Stimulated activated memory B cell treated with anti-CD40 and anti-IgM and Interleukin-4, amounts not matched to agents 10 μg/mL and 1 μg/mL and 100 μg/mL, for 72 hours (primary cell): ENCODE results near the gene BANP.
A peak's percentile ranks its signal among the peaks of the same experiment; 100 is the strongest.
"Not testable (repeated sequence)": the region's sequence is repeated elsewhere in the genome, so short reads cannot be mapped to it uniquely, and the experiment has no call there.

Source experiments
- ATAC-seq: fragments of 150-1000 bp; cut with Tn5 transposase; 2 replicates; pipeline ENCODE4 v1.10.0; 2021
- H3K27ac Mint-ChIP-seq: one replicate; pipeline ENCODE4 v1.8.0; 2022; ENCODE audit warnings: mild to moderate bottlenecking, mixed read lengths
- H3K27me3 Mint-ChIP-seq: one replicate; pipeline ENCODE4 v1.8.0; 2022; ENCODE audit warnings: mixed read lengths
- H3K36me3 Mint-ChIP-seq: one replicate; pipeline ENCODE4 v1.8.0; 2022; ENCODE audit warnings: mixed read lengths
- H3K4me1 Mint-ChIP-seq: one replicate; pipeline ENCODE4 v1.8.0; 2022; ENCODE audit warnings: mixed read lengths
- H3K4me3 Mint-ChIP-seq: one replicate; pipeline ENCODE4 v1.8.0; 2022; ENCODE audit warnings: mild to moderate bottlenecking, moderate library complexity, mixed read lengths
- H3K9me3 Mint-ChIP-seq: one replicate; pipeline ENCODE4 v1.8.0; 2022; ENCODE audit warnings: mixed read lengths

BANP gene

DNA sequence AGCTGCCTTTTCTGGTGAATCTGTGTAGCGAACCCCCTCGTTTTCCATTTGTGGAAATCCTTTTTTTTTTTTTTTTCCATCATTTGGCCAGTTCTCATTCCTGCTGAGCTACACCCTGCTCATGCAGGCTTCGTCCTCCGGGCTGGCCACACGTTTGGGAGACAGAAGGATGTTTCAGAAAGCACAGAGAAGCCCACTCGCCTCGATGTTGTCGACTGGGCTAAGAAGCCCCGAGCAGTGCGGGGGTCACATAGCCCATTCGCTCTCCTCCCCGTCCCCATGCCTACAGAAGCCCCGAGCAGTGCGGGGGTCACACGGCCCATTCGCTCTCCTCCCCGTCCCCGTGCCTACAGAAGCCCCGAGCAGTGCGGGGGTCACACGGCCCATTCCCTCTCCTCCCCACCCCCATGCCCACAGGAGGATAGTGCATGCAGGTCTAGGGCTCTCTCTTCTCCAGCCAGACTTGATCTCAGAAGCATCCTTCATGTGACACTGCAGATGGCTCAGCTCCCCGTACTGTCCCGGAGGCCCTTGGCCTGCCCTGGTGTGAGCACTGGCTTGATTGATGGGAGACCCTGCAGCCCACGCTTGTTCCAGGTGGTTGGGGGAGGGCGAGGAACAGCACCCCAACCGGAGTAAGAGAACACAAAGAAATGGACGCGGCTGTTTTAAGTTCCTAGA is 89.1 kb downstream of the BANP start:
- Mint-ChIP-seq H3K4me1 (peaks cover 35% of the 10 kb centered on the region), H3K36me3 (peaks cover 46% of the 10 kb centered on the region)
- not testable (repeated sequence) for ATAC-seq, H3K9me3 Mint-ChIP-seq, H3K27me3 Mint-ChIP-seq, H3K4me3 Mint-ChIP-seq, H3K27ac Mint-ChIP-seq

DNA sequence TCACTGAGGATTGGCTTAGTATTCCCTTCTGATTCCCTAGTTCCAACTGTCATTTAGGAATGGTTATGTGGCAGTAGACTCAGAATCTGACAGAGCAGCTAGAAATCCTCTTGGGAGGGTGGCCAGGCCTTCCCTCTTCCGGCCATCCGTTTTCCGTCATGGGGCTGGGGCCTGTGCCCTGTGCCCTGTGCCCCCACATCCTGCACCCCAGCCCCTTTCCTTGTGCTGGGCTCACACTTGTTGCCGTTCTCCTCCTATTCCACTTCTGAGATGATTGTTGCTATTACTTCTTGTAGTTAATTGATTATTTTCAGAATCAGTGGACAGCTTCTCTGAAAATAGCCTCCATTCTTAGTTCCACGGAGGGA is 89.6 kb downstream of the BANP start:
- H3K4me3 Mint-ChIP-seq, H3K9me3 Mint-ChIP-seq, H3K27ac Mint-ChIP-seq, ATAC-seq, H3K27me3 Mint-ChIP-seq: not testable (repeated sequence)
- H3K36me3 Mint-ChIP-seq: peaks cover 41% of the 10 kb centered on the region
- peaks cover 40% of the 10 kb centered on the region for H3K4me1 Mint-ChIP-seq

DNA sequence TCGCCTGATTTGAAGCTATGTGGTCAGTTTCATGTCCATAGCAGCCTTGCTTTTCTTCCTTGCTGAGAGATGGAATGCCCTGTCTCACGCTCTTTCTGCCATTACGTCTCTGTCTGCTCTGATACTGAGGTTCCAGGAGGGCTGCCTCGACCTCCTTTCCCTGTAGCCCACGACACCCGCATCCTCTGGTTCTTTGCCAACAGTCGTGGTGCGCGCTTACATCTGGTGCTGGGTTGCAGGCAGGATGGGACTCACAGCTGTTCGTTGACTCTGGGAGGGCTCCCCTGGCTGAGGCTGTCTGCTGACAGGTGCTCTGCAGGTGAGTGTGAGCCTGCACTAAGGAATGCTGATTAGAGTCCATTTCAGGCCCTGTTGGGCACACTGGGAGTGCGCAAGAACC is 90.3 kb downstream of the BANP start:
- not testable (repeated sequence) for ATAC-seq, H3K9me3 Mint-ChIP-seq, H3K27me3 Mint-ChIP-seq, H3K4me3 Mint-ChIP-seq
- Mint-ChIP-seq H3K4me1 (peaks cover 46% of the 10 kb centered on the region), H3K27ac (peak overlapping the region; percentile 64), H3K36me3 (peaks cover 34% of the 10 kb centered on the region)

DNA sequence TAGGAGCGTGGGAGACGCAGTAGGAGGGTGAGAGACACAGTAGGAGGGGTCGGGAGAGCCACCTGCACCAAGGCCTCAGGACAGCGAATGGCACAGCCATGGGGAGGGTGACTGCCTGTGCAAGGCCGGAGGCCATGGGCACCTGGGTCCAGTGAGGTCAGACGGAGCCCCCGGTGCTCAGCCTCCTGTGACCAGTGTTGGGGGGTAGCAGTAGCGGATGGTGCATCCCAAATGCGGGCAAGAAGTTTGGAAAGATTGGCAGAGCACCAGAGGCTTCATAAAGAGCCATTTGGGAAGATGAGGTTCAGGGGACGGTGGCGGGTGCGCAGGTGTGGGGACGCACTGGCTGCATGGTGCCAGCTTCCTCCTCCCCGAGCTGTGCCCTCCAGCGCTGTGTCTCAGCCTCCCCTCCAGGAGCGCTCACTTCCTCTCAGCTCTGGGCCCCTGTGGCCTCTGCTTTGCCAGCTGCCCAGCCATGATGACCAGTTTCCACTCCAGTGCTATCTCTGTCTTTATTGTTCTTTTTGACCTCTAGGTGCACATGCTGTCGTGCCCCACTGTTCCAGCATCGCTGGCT is 90.8 kb downstream of the BANP start:
- Mint-ChIP-seq H3K36me3 (peaks cover 31% of the 10 kb centered on the region), H3K27ac (peak overlapping the region; percentile 64), H3K4me1 (peaks cover 51% of the 10 kb centered on the region)
- H3K9me3 Mint-ChIP-seq, H3K4me3 Mint-ChIP-seq, ATAC-seq, H3K27me3 Mint-ChIP-seq: not testable (repeated sequence)

DNA sequence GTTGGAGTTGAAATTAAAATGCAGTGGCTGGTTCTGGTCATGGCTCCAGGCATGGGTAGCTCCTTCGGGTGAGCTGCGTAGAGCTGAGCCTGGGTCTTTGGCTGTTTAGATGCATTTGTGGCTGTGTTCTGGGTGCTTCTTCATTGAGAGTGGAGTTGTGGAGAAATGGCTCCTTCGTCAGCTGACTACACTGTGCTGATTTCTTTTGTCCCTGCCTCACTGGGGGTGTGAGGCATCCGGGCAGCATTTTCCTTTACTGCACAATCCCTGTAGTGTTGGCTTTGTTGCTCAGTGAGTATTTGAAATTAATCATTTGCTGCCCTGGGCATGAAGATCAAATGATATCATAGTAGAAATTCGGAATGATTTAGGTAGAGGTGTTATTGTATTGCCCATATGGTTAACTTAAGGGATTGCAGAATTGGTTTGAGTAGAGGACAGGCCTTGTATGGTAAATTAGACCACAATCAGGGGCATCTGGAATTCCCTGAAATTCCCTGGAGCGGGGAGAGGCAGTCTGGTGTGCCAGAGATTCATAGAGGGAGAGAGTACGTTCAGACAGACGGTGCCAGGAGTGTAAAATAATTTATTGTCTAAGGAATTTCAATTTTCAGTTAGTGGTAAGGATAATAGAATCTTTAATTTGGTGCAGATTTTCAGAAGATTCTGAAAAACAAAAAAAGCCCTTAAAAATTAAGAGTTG is 92.1 kb downstream of the BANP start:
- Mint-ChIP-seq H3K27ac (peak overlapping the region; percentile 95), H3K4me1 (peaks cover 62% of the 10 kb centered on the region), H3K36me3 (peaks cover 39% of the 10 kb centered on the region)
- H3K9me3 Mint-ChIP-seq, H3K27me3 Mint-ChIP-seq, ATAC-seq, H3K4me3 Mint-ChIP-seq: not testable (repeated sequence)

DNA sequence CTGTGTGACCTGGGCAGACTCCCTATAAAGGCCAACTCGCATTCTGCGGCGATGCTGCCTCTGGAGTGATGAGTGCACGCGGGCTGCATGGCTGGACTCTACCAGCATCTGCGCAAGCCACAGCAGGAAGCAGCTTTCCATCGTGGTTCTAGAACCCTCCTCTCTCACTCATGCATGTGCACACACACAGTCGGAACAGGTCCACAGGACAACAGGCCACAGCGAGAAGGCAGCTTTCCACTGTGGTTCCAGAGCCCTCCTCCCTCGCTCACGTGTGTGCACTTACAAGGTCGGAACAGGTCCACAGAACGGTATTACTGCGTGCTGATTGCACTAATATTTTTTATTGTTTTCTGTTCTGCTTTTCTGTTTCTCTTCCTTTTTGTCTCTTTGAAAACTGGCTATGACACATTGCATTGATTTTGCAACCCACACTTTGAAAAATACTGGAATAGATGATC is 92.9 kb downstream of the BANP start:
- Mint-ChIP-seq H3K4me1 (peaks cover 63% of the 10 kb centered on the region), H3K27ac (peak overlapping the region; percentile 95), H3K36me3 (peaks cover 41% of the 10 kb centered on the region)
- peak; percentile 88 for ATAC-seq
- H3K9me3 Mint-ChIP-seq, H3K4me3 Mint-ChIP-seq, H3K27me3 Mint-ChIP-seq: not testable (repeated sequence)

DNA sequence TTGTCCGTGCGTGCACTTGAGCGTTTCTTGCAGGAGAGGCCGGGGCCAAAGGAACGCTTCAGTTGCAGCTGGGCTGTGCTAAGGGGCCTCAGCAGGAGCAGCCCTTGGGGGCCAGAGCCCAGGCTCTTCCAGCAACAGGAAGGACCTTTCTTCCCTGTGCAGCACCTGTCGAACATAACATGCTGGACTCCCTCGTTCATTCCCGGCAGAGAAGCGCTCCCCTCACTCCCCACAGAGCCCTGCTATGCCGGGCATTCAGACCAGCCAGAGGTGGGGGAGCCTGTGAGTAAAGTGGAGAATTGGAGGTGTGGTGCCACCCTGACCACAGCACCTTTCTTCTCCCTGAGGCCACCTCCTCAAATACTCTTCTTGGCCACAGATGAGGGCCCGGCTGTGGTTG is 94.1 kb downstream of the BANP start:
- Mint-ChIP-seq H3K36me3 (peaks cover 38% of the 10 kb centered on the region), H3K4me1 (peaks cover 63% of the 10 kb centered on the region), H3K4me3 (peak overlapping the region; percentile 68), H3K27ac (peak overlapping the region; percentile 95)
- H3K9me3 Mint-ChIP-seq, H3K27me3 Mint-ChIP-seq: not testable (repeated sequence)
- peak; percentile 0 for ATAC-seq

DNA sequence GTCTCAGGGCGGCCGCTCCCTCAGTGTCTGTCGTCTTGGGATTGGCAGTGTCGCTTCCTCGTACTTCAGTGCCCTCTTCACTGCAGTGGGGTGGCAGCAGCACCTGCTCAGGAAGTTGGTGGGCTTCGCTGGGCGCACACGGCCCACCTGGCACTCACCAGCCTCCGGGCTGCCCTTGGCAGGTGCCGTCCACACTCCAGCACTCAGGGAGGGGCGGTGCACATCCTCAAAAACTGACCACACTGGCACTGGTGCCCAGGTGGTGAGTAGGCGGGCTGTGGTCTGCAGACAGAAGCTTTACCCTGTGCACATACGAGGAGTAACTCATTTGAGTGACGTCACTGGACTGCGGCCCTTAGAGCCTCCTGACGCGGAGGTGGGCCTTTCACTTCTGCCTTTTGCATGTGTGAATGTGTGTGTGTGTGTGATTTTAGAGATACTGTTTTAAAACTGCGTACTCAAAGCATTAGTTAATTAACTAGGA is 94.6 kb downstream of the BANP start:
- no peaks in the 10 kb centered on the region for H3K9me3 Mint-ChIP-seq
- H3K27me3 Mint-ChIP-seq: no peaks in the 10 kb centered on the region
- peaks cover 34% of the 10 kb centered on the region for H3K36me3 Mint-ChIP-seq
- H3K27ac Mint-ChIP-seq: peak overlapping the region; percentile 95
- H3K4me3 Mint-ChIP-seq: peak overlapping the region; percentile 68
- H3K4me1 Mint-ChIP-seq: peaks cover 63% of the 10 kb centered on the region
- peak; percentile 93 for ATAC-seq

DNA sequence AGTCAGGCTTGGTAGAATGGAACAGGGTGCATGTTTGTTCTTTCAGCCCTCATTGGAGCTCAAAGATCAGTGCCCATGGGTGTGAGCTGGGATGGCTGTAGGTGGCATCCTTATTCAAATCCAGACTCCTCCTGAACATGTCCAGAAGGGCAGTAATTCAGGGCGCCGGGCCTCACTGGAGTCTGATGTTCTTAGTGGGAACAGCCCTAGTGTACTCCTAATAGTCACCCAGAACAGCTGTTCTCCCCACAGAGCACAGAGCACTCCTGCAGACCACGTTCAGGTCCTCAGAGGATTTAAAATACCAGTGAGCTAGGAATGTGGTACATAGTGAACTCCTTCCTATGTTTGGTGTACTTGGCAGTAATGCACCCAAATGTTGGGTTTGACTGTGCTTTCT is 96.2 kb downstream of the BANP start:
- no peaks in the 10 kb centered on the region for H3K27me3 Mint-ChIP-seq
- no peak overlapping the region for H3K4me3 Mint-ChIP-seq
- peaks cover 52% of the 10 kb centered on the region for H3K4me1 Mint-ChIP-seq
- H3K9me3 Mint-ChIP-seq: no peaks in the 10 kb centered on the region
- H3K27ac Mint-ChIP-seq: peak overlapping the region; percentile 95
- H3K36me3 Mint-ChIP-seq: peaks cover 24% of the 10 kb centered on the region
- ATAC-seq: no peak

DNA sequence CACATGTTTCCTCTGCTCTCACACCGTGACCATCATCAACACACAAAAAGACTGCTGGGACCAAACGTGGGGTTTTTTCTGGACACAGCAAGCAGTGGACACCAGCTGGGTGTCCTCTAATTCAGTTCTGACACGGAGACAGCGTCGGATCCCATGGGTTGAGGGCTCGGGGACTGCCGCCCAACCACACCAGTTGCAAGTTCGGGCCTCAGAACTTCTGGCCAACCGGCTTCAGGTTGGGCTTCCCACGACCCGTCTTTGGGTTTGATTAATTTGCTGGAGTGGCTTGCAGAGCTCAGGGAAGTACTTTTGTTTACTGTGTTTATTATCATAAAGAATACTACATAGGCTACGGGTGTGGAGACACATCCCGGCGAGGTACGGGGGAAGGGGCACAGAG is 97.8 kb downstream of the BANP start:
- Mint-ChIP-seq H3K36me3 (peaks cover 24% of the 10 kb centered on the region), H3K4me1 (peaks cover 39% of the 10 kb centered on the region), H3K27ac (peak overlapping the region; percentile 95), H3K9me3 (no peaks in the 10 kb centered on the region), H3K27me3 (no peaks in the 10 kb centered on the region), H3K4me3 (no peak overlapping the region)
- no peak for ATAC-seq

DNA sequence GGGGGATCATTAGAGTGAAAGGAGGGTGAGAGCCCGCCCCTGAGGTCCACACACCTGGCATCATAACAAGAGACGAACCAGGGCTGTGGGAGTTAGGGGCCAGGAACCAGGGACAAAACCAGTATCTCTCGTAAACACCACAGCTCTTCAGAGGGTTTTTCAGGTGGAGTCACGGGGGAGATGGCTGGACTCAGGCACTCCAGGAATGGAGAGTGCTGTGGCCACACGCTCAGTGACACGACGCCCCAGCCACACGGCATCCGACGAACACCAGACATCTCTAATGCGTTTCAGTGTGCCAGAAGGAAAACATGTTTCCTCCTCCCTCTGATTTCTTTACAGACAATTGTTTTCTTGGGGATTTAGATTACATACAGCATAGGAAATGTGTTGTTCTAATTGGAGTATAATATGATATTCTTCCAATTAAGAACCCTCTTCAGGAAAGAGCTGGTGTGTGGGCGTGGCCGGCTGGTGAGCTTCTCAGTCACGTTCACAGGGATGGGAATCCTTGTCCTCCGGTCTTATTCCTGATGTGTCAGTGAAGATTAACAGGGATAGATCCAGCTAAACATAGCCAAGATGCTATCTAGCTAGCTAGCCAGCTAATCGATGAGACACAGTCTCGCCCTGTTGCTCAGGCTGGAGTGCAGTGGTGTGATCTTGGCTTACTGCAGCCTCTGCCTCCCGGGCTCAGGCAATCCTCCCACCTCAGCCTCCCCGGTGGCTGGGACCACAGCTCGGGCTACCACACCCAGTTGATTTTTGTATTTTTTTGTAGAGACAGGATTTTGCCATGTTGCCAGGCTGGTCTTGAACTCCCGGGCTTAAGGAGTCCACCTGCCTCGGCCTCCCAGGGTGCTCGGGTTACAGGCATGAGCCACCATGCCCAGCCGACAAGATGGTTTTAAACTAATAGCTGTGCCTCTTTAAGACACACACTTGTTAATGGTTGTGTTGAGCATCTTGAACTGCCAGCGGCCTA is 98.6 kb downstream of the BANP start:
- Mint-ChIP-seq H3K4me3 (no peak overlapping the region), H3K9me3 (no peaks in the 10 kb centered on the region), H3K4me1 (peaks cover 33% of the 10 kb centered on the region), H3K36me3 (peaks cover 24% of the 10 kb centered on the region), H3K27ac (peak overlapping the region; percentile 48), H3K27me3 (no peaks in the 10 kb centered on the region)
- no peak for ATAC-seq

DNA sequence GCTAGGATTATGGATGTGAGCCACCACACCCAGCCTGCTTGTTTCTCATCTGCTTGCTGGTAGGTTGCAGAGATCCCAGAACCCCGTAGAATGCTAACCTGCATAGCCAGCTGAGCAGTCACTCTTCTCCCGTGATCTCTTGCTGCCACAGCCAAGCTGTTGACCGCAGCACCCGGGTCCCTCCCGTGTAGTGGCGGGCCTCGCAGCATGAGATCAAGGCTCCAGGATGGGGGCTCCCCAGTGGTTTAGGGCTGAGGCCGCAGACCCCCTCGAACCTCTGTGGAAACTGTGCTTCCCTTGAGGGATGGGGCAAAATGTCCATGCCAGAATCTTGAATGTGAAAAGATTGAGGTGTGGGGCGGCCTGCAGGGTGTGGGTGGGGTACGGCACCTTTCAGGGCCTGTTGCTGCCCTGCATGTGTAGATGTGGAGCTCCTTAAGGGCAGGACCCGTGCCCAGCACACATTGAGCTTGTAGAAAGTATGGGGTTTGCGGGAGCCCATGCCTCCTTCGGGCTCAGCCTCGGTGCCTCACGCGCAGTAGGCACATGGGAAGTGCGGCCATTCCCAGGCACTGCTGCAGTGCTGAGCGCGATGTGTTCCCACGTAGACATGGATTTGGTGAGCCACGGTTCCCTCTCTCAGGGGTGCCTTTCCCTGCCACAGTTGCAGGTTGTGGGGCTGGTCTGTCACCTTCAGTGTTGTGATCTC is 99.9 kb downstream of the BANP start:
- no peaks in the 10 kb centered on the region for H3K27me3 Mint-ChIP-seq
- no peak overlapping the region for H3K4me3 Mint-ChIP-seq
- H3K9me3 Mint-ChIP-seq: no peaks in the 10 kb centered on the region
- ATAC-seq: no peak
- peaks cover 24% of the 10 kb centered on the region for H3K36me3 Mint-ChIP-seq
- peaks cover 20% of the 10 kb centered on the region for H3K4me1 Mint-ChIP-seq
- no peak overlapping the region for H3K27ac Mint-ChIP-seq

DNA sequence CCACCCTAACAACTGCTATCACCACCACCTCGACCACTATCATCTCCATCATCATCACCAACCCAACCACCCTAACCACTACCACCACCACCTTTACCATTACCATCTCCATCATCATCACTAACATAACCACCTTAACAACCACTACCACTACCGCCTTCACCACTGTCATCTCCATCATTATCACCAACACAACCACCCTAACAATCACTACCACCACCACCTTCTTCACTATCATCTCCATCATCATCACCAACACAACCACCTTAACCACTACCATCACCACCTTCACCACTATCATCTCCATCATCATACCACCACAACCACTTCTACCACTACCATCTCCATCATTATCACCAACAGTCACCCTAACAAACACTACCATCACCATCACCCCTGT is 101.4 kb downstream of the BANP start:
- Mint-ChIP-seq H3K27ac (no peak overlapping the region), H3K36me3 (peaks cover 22% of the 10 kb centered on the region), H3K4me3 (no peak overlapping the region), H3K27me3 (no peaks in the 10 kb centered on the region), H3K9me3 (no peaks in the 10 kb centered on the region), H3K4me1 (peaks cover 7% of the 10 kb centered on the region)
- ATAC-seq: no peak

DNA sequence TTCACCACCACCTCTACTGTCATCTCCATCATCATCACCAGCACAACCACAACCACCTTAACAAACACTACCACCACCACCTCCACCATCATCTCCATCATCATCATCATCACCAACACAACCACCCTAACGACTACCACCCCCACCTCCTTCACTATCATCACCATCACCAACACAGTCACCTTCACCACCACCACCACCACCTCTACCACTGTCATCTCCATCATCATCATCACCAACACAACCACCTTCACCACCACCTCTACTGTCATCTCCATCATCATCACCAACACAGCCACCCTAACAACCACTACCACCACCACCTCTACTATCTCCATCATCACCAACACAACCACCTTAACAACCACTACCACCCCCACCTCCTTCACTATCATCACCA is 102.2 kb downstream of the BANP start:
- ATAC-seq, H3K27me3 Mint-ChIP-seq, H3K9me3 Mint-ChIP-seq, H3K27ac Mint-ChIP-seq, H3K4me3 Mint-ChIP-seq, H3K4me1 Mint-ChIP-seq: not testable (repeated sequence)
- H3K36me3 Mint-ChIP-seq: peaks cover 14% of the 10 kb centered on the region
